Measurements from ENCODE around the gene CCDC74A.
"Not testable (repeated sequence)": the region's sequence is repeated elsewhere in the genome, so short reads cannot be mapped to it uniquely, and the experiment has no call there.

The CCDC74A gene

GRCh38 chr2:131530626-131531344, 3.1 kb downstream of the CCDC74A start:
- no CpG with 5 or more reads among the region's 22 CpGs for WGBS (ENCODE audit: extremely low coverage, insufficient coverage, insufficient read length)
- H2BK120ac ChIP-seq (ENCODE audit: insufficient read depth, low read length, poor library complexity); H3K27me3 ChIP-seq (ENCODE audit: insufficient read depth, low read length); H3K4ac ChIP-seq (ENCODE audit: low read depth, low read length); H3K4me3 ChIP-seq (ENCODE audit: low read depth, low read length); H3K23ac ChIP-seq (ENCODE audit: low read length); H3K79me1 ChIP-seq (ENCODE audit: low read length); H3K14ac ChIP-seq (ENCODE audit: low read length); H3K18ac ChIP-seq (ENCODE audit: low read length); H3K9ac ChIP-seq (ENCODE audit: low read length); H3K4me2 ChIP-seq (ENCODE audit: low read length); H3K27ac ChIP-seq (ENCODE audit: low read depth, low read length); H2AK5ac ChIP-seq (ENCODE audit: low read length); DNase-seq; H3K36me3 ChIP-seq (ENCODE audit: control insufficient read depth in 1 of 2, insufficient read depth in 2 of 2, low read length in 2 of 2); H3K9me3 ChIP-seq (ENCODE audit: insufficient read depth, low read depth, low read length); H4K8ac ChIP-seq (ENCODE audit: low read depth, low read length); H2AFZ ChIP-seq (ENCODE audit: insufficient read depth, low read length, poor library complexity); H4K91ac ChIP-seq (ENCODE audit: low read depth, low read length); H4K12ac ChIP-seq (ENCODE audit: low read depth, low read length); H3K79me2 ChIP-seq (ENCODE audit: control insufficient read depth, insufficient read depth, low read length, poor library complexity); H2BK12ac ChIP-seq (ENCODE audit: low read length); H2BK5ac ChIP-seq (ENCODE audit: low read depth, low read length, poor library complexity); H3K4me1 ChIP-seq (ENCODE audit: control insufficient read depth in 1 of 2, insufficient read depth in 2 of 2, low read length in 2 of 2): not testable (repeated sequence)

GRCh38 chr2:131531547-131532185, 4.0 kb downstream of the CCDC74A start:
- not testable (repeated sequence) for H2AK5ac ChIP-seq (ENCODE audit: low read length); H3K4me3 ChIP-seq (ENCODE audit: low read depth, low read length); H4K91ac ChIP-seq (ENCODE audit: low read depth, low read length); H3K36me3 ChIP-seq (ENCODE audit: control insufficient read depth in 1 of 2, insufficient read depth in 2 of 2, low read length in 2 of 2); H3K27ac ChIP-seq (ENCODE audit: low read depth, low read length); H2BK120ac ChIP-seq (ENCODE audit: insufficient read depth, low read length, poor library complexity); H3K79me2 ChIP-seq (ENCODE audit: control insufficient read depth, insufficient read depth, low read length, poor library complexity); H3K4me1 ChIP-seq (ENCODE audit: control insufficient read depth in 1 of 2, insufficient read depth in 2 of 2, low read length in 2 of 2); H2BK12ac ChIP-seq (ENCODE audit: low read length); H3K4ac ChIP-seq (ENCODE audit: low read depth, low read length); H3K9ac ChIP-seq (ENCODE audit: low read length); H2AFZ ChIP-seq (ENCODE audit: insufficient read depth, low read length, poor library complexity); H3K4me2 ChIP-seq (ENCODE audit: low read length); H2BK5ac ChIP-seq (ENCODE audit: low read depth, low read length, poor library complexity); H4K12ac ChIP-seq (ENCODE audit: low read depth, low read length); H3K9me3 ChIP-seq (ENCODE audit: insufficient read depth, low read depth, low read length); DNase-seq; H3K18ac ChIP-seq (ENCODE audit: low read length); H3K14ac ChIP-seq (ENCODE audit: low read length); H4K8ac ChIP-seq (ENCODE audit: low read depth, low read length); H3K79me1 ChIP-seq (ENCODE audit: low read length); H3K27me3 ChIP-seq (ENCODE audit: insufficient read depth, low read length); H3K23ac ChIP-seq (ENCODE audit: low read length)
- no CpG with 5 or more reads among the region's 11 CpGs for WGBS (ENCODE audit: extremely low coverage, insufficient coverage, insufficient read length)

- no CpG with 5 or more reads among the region's 23 CpGs for WGBS (ENCODE audit: extremely low coverage, insufficient coverage, insufficient read length)
- H3K79me1 ChIP-seq (ENCODE audit: low read length); H3K9ac ChIP-seq (ENCODE audit: low read length); H3K27me3 ChIP-seq (ENCODE audit: insufficient read depth, low read length); H4K8ac ChIP-seq (ENCODE audit: low read depth, low read length); H3K27ac ChIP-seq (ENCODE audit: low read depth, low read length); H2BK5ac ChIP-seq (ENCODE audit: low read depth, low read length, poor library complexity); H3K4me1 ChIP-seq (ENCODE audit: control insufficient read depth in 1 of 2, insufficient read depth in 2 of 2, low read length in 2 of 2); H3K36me3 ChIP-seq (ENCODE audit: control insufficient read depth in 1 of 2, insufficient read depth in 2 of 2, low read length in 2 of 2); H4K91ac ChIP-seq (ENCODE audit: low read depth, low read length); H3K14ac ChIP-seq (ENCODE audit: low read length); H3K23ac ChIP-seq (ENCODE audit: low read length); H3K79me2 ChIP-seq (ENCODE audit: control insufficient read depth, insufficient read depth, low read length, poor library complexity); H3K4ac ChIP-seq (ENCODE audit: low read depth, low read length); H2AK5ac ChIP-seq (ENCODE audit: low read length); H3K9me3 ChIP-seq (ENCODE audit: insufficient read depth, low read depth, low read length); H3K18ac ChIP-seq (ENCODE audit: low read length); H2BK12ac ChIP-seq (ENCODE audit: low read length); H4K12ac ChIP-seq (ENCODE audit: low read depth, low read length); H3K4me3 ChIP-seq (ENCODE audit: low read depth, low read length); DNase-seq; H3K4me2 ChIP-seq (ENCODE audit: low read length); H2AFZ ChIP-seq (ENCODE audit: insufficient read depth, low read length, poor library complexity); H2BK120ac ChIP-seq (ENCODE audit: insufficient read depth, low read length, poor library complexity): not testable (repeated sequence)
Measured at GRCh38 chr2:131532723-131533608, 5.3 kb downstream of the CCDC74A start.

GRCh38 chr2:131533609-131534316, 6.1 kb downstream of the CCDC74A start:
- WGBS (ENCODE audit: extremely low coverage, insufficient coverage, insufficient read length): no CpG with 5 or more reads among the region's 17 CpGs
- H3K27ac ChIP-seq (ENCODE audit: low read depth, low read length); H3K27me3 ChIP-seq (ENCODE audit: insufficient read depth, low read length): not testable (repeated sequence)

More at GRCh38 chr2:131533609-131534316, 6.1 kb downstream of the CCDC74A start:
- not testable (repeated sequence) for H4K8ac ChIP-seq (ENCODE audit: low read depth, low read length); H4K91ac ChIP-seq (ENCODE audit: low read depth, low read length); H3K4me3 ChIP-seq (ENCODE audit: low read depth, low read length); H2BK12ac ChIP-seq (ENCODE audit: low read length); H3K14ac ChIP-seq (ENCODE audit: low read length); H3K9me3 ChIP-seq (ENCODE audit: insufficient read depth, low read depth, low read length); H2BK5ac ChIP-seq (ENCODE audit: low read depth, low read length, poor library complexity); H3K9ac ChIP-seq (ENCODE audit: low read length); DNase-seq; H3K18ac ChIP-seq (ENCODE audit: low read length); H3K4ac ChIP-seq (ENCODE audit: low read depth, low read length); H3K36me3 ChIP-seq (ENCODE audit: control insufficient read depth in 1 of 2, insufficient read depth in 2 of 2, low read length in 2 of 2); H2BK120ac ChIP-seq (ENCODE audit: insufficient read depth, low read length, poor library complexity); H3K4me1 ChIP-seq (ENCODE audit: control insufficient read depth in 1 of 2, insufficient read depth in 2 of 2, low read length in 2 of 2); H2AFZ ChIP-seq (ENCODE audit: insufficient read depth, low read length, poor library complexity); H2AK5ac ChIP-seq (ENCODE audit: low read length); H3K23ac ChIP-seq (ENCODE audit: low read length); H3K79me2 ChIP-seq (ENCODE audit: control insufficient read depth, insufficient read depth, low read length, poor library complexity); H4K12ac ChIP-seq (ENCODE audit: low read depth, low read length); H3K4me2 ChIP-seq (ENCODE audit: low read length); H3K79me1 ChIP-seq (ENCODE audit: low read length)
